Stimulated activated CD4-positive, alpha-beta T cell treated with anti-CD3 and anti-CD28 coated beads, Interleukin-12 subunit alpha, Interleukin-12 subunit beta, amount 100 ng/mL, for 24 hours (primary cell): ENCODE data around the gene BCAS3.
"Not testable (repeated sequence)": the region's sequence is repeated elsewhere in the genome, so short reads cannot be mapped to it uniquely, and the experiment has no call there.

ENCODE experiments used
- DNase-seq, 2 experiments: peaks; one replicate each; pipeline ENCODE4 v3.0.0-alpha.2; 2020; ENCODE audit warnings: low read depth in 2 of 2

The BCAS3 gene

GRCh38 chr17:60934723-60935122 is 257.1 kb downstream of the BCAS3 start:
- no peak for DNase-seq

DNA sequence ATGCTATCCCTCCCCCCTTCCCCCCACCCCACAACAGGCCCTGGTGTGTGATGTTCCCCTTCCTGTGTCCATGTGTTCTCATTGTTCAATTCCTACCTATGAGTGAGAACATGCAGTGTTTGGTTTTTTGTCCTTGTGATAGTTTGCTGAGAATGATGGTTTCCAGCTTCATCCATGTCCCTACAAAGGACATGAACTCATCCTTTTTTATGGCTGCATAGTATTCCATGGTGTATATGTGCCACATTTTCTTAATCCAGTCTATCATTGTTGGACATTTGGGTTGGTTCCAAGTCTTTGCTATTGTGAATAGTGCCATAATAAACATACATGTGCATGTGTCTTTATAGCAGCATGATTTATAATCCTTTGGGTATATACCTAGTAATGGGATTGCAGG is 258.3 kb downstream of the BCAS3 start:
- not testable (repeated sequence) for DNase-seq

- no peak for DNase-seq
Measured at GRCh38 chr17:60939318-60939717, 261.7 kb downstream of the BCAS3 start.

GRCh38 chr17:60941028-60941427 is 263.4 kb downstream of the BCAS3 start:
- no peak for DNase-seq

GRCh38 chr17:60941571-60941970 is 263.9 kb downstream of the BCAS3 start:
- DNase-seq: no peak

DNA sequence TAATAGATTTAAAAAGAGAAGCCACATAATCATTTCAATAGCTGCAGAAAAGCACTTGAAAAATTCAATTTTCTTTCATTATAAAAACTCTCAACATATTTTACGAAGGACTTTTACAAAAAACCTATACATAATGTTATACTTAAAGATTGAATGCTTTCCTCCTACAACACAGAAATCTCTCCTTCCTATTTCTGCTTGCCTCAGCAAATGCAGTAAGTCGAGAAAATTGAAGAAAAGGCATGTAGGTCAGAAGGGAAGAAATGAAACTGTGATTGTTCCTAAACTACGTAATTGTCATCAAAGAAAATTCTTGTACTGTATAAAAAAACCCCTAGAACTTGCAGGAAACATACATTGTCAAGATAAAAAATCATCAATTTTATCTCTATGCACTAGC is 267.1 kb downstream of the BCAS3 start:
- DNase-seq: no peak

GRCh38 chr17:60947100-60947499 is 269.4 kb downstream of the BCAS3 start:
- DNase-seq: no peak

GRCh38 chr17:60947543-60947942 is 269.9 kb downstream of the BCAS3 start:
- DNase-seq: no peak

GRCh38 chr17:60952747-60953146 is 275.1 kb downstream of the BCAS3 start:
- no peak for DNase-seq

DNA sequence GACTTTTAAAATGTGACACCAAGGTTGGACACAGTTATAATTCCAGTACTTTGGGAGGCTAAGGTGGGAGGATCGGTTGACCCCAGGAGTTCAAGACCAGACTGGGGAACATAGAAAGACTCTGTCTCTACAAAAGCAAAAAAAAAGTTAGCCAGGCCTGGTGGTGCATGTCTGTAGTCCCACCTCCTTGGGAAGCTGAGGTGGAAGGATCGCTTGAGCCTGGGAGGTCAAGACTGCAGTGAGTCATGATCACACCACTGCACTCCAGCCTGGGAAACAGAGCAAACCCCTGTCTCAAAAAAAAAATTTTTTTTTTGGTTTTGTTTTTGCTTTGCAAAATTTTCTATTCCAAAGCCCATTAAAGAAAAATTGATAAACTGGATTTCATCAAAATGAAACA is 281.4 kb downstream of the BCAS3 start:
- no peak for DNase-seq

DNA sequence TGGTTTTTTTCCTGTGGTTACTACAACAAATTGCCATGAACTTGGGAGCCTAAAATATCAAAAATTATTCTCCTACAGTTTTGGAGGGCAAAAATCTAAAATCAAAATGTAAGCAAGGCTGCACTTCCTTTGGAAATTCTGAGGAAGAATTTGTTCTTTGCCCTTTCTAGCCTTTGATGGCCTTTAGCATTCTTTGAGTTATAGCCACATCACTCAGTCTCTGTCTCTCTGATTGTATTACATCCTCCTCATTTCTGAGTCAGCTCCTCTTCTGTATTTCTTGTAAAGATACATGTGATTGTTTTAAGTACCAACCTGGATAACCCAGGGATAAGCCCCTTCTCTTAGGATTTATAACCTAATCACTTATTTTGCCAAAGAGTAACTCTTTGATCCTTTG is 282.0 kb downstream of the BCAS3 start:
- DNase-seq: no peak

- no peak for DNase-seq
Measured at GRCh38 chr17:60960398-60961065, 282.9 kb downstream of the BCAS3 start.

GRCh38 chr17:60964160-60964559 is 286.5 kb downstream of the BCAS3 start:
- DNase-seq: no peak

DNA sequence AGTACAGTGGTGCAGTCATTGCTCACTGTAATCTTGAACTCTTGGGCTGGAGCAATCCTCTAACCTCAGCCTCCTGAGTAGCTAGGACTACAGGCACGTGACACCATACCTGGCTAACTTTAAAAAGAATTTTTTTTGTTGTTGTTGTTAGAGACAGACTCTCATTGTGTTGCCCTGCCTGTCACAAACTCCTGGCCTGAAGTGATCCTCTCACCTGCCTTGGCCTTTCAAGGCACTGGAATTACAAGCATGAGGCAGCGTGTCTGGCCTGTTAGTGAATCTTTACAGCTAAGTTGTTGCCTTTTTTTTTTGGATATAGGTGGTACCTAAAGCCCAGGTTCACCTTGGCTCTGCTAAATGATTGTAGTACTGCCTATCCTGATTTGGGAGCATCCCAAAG is 290.6 kb downstream of the BCAS3 start:
- no peak for DNase-seq

GRCh38 chr17:60969500-60970037 is 291.9 kb downstream of the BCAS3 start:
- no peak for DNase-seq

DNA sequence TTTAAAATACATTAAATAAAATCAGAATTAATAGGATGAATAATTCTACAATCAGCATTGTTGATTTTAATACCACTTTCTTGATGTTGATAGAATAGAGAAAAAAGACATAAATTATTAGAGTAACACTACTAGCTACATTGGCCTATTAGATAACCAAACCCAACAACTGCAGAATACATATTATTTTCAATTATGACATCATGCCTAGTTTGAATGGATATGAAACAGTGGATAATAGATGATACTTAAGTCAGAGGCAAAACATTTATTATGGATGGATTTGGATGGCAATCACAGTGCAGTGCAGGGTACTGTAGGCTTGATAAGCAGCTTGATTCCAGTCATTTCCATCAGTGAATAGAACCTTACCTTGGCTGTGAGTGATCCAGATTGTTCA is 293.1 kb downstream of the BCAS3 start:
- no peak for DNase-seq

DNA sequence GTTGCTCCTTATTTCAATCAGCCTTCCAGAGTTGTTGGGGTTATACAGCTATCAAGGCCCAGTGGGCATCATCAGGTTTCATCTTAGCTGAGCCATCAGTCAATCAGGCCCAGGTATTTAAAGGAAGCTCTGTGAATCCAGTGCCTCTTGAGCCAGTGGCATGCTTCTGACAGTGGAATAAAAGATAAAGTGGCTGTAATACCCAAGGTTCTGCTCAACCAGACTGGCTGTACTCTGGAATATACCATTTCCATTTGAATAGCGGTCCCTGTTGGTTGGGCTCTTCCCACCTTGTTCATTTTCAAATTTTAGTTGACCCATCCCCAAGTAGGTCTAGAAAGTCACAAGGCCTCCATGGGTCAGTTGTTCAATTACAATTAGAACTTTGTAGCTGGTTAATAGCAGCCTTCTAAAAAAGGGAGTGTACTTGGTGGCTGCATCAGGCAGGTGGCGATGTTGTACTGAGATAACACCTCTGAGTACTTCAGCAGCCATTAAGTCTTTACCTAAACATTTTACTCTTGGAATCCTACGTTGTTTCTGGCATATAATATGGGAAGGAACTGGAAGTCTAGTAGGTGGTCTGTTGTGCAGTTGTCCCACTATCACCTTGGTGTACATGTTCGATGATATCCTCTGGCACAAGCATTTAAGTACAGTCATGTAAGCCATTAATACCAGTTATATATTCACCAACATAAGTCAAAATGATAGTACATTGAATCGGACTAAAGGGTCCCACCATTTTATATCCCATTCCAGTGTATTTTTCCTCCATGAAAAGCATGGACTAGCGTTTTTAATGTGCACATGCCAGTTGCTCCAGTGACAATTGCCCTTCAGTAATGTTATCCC is 294.1 kb downstream of the BCAS3 start:
- DNase-seq: peak in 1 of 2 experiments; percentile 23

DNA sequence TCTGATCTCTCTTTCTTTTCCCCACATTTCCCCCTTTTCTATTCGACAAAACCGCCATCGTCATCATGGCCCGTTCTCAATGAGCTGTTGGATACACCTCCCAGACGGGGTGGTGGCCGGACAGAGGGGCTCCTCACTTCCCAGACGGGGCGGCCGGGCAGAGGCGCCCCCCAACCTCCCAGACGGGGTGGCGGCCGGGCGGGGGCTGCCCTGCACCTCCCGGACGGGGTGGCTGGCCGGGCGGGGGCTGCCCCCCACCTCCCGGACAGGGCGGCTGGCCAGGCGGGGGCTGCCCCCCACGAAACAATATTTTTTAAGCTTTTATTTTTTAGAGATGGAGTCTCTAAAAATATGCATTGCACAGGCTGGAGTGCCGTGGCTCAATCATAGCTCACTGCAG is 299.2 kb downstream of the BCAS3 start:
- not testable (repeated sequence) for DNase-seq

- DNase-seq: no peak
Measured at GRCh38 chr17:60989379-60989778, 311.7 kb downstream of the BCAS3 start.

- no peak for DNase-seq
Measured at GRCh38 chr17:60989846-60990245, 312.2 kb downstream of the BCAS3 start.

GRCh38 chr17:60993497-60993896 is 315.8 kb downstream of the BCAS3 start:
- DNase-seq: no peak

- DNase-seq: no peak
Measured at GRCh38 chr17:60995680-60996079, 318.0 kb downstream of the BCAS3 start.

GRCh38 chr17:61000911-61001310 is 323.3 kb downstream of the BCAS3 start:
- DNase-seq: no peak
